Measurements from ENCODE around the gene KIF24. TPM values are rescaled to one million over a fixed set of nuclear protein-coding genes. Genes with fewer than 3 reads are reported as not detected.

KIF24 gene
- total and polyA plus RNA-seq, 2 of the 8 experiments (the other 6 are each of a cell fraction or from before 2014, with no cell fraction given), result 2.7 to 3.9 TPM

DNA sequence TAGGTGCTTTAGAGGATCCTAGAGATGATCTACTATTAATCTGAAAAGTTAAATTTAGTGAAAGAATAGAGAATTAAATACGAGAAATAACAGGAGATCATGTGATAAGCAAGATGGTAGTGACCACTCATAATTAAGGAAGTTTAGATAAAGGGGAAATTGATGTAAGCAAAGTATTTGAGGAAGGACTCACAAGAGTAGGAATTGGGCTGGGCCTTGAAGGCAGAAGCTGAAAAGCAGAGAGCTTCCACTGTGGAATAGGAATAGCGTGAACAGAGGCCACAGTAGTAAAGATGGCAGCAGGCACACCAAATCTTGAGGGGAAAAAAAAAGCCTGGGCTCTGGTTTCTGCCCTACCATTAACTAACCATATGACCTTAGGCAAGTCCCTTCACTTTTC lies 38.0 kb downstream of the KIF24 start (continued):
- TF ChIP-seq ASH2L (IDR thresholded peaks at IDR 0.05; ENCODE audit: low read length), result no peak

All from H1 (cell line).